Endothelial cell of umbilical vein (primary cell): Measurements from ENCODE around the gene CNN2. TPM values are rescaled to one million over a fixed set of nuclear protein-coding genes. Genes with fewer than 3 reads are reported as not detected.

ENCODE experiments used
- BruUV-seq: library from RNA; stranded (reverse); fragments of 400-500 nt; replicated peaks from 2 replicates; lab custom pipeline; 2021; lab: Mats Ljungman, UMichigan
- CTCF ChIA-PET: fragments of 300-600, 350-600 bp; sonication (Branson Sonifier 250); formaldehyde crosslinking; loops from one replicate; lab custom pipeline; 2021; ENCODE audit warnings: antibody characterized with exemption, inconsistent platforms; lab: Charles Lee
- POLR2A ChIA-PET: fragments of 300-600, 350-600 bp; sonication (Branson Sonifier 250); formaldehyde crosslinking; loops from one replicate; lab custom pipeline; 2021; ENCODE audit warnings: antibody characterized with exemption, inconsistent platforms; lab: Charles Lee
- DNase-seq: peaks from one replicate; pipeline ENCODE4 v3.0.0-alpha.2; 2011; ENCODE audit warnings: low read depth, low spot score
- FAIRE-seq: peaks from 2 replicates; lab custom pipeline; 2011; peaks lifted over from hg19 to GRCh38; lab: Jason Lieb, UNC
- H2AFZ ChIP-seq: 2 replicates; pipeline ENCODE4 v1.6.0; 2012; ENCODE audit warnings: low read depth, low read length, control low read depth, inconsistent platforms
- H3K27ac ChIP-seq: 2 replicates; pipeline ENCODE4 v1.5.1; 2011; ENCODE audit warnings: low read depth, mild to moderate bottlenecking, control low read depth, low read length, moderate library complexity; ENCODE audit not compliant: insufficient read depth
- H3K27me3 ChIP-seq, 2 experiments: 2 replicates each; pipeline versions ENCODE4 v1.6.0 to v1.6.1; 2011; ENCODE audit warnings: low read length in 2 of 2, mixed read lengths in 1 of 2; ENCODE audit not compliant: control insufficient read depth in 2 of 2, insufficient read depth in 2 of 2
- H3K36me3 ChIP-seq, 2 experiments: 2 replicates in 1 of 2; 3 replicates in 1 of 2; pipeline ENCODE4 v1.5.1; 2011; ENCODE audit warnings: low read length in 2 of 2, mild to moderate bottlenecking in 1 of 2, moderate library complexity in 1 of 2; ENCODE audit not compliant: control insufficient read depth in 2 of 2, insufficient read depth in 2 of 2; ENCODE audit errors: extremely low read depth in 1 of 2
- H3K4me1 ChIP-seq: 3 replicates; pipeline ENCODE4 v1.5.1; 2011; ENCODE audit warnings: mild to moderate bottlenecking, low read length; ENCODE audit not compliant: control insufficient read depth, insufficient read depth; ENCODE audit errors: extremely low read depth
- H3K4me2 ChIP-seq: 2 replicates; pipeline ENCODE4 v1.6.1; 2011; ENCODE audit warnings: low read length, control low read depth, mixed read lengths; ENCODE audit not compliant: insufficient read depth
- H3K4me3 ChIP-seq, 3 experiments: fragments of 200-600 bp in 1 of 3; sonication (generic), shearing (Covaris generic) in 1 of 3; replicated peaks in 1 of 3; 2 replicates each; pipeline ENCODE4 v1.5.1; 2011 to 2016; ENCODE audit warnings: control low read depth in 3 of 3, low read length in 3 of 3, mild to moderate bottlenecking in 2 of 3, inconsistent platforms in 1 of 3, low read depth in 1 of 3, moderate library complexity in 1 of 3; ENCODE audit not compliant: insufficient read depth in 1 of 3
- H3K79me2 ChIP-seq: 2 replicates; pipeline ENCODE4 v1.6.0; 2012; ENCODE audit warnings: low read length, inconsistent platforms; ENCODE audit not compliant: control insufficient read depth, insufficient read depth
- H3K9ac ChIP-seq: replicated peaks from 2 replicates; pipeline ENCODE3; 2011; ENCODE audit warnings: low read length, control low read depth; ENCODE audit not compliant: insufficient read depth; ENCODE audit errors: extremely low read depth
- H3K9me1 ChIP-seq: replicated peaks from 3 replicates; pipeline ENCODE4 v1.6.0; 2011; ENCODE audit warnings: mild to moderate bottlenecking, low read length; ENCODE audit not compliant: control insufficient read depth, insufficient read depth; ENCODE audit errors: extremely low read depth
- H3K9me3 ChIP-seq: replicated peaks from 2 replicates; pipeline ENCODE4 v1.5.1; 2012; ENCODE audit warnings: low read length, inconsistent platforms; ENCODE audit not compliant: control insufficient read depth, insufficient read depth
- H4K20me1 ChIP-seq: replicated peaks from 2 replicates; pipeline ENCODE3; 2011; ENCODE audit warnings: mild to moderate bottlenecking, low read length; ENCODE audit not compliant: control insufficient read depth, insufficient read depth; ENCODE audit errors: extremely low read depth
- CTCF ChIP-seq, 2 donors: IDR thresholded peaks; 1 replicate in 1 of 2; 2 replicates in 1 of 2; pipeline ENCODE4 v1.5.1; 2011; ENCODE audit warnings: low read length in 2 of 2, mild to moderate bottlenecking in 2 of 2, moderate library complexity in 2 of 2, control low read depth in 1 of 2, inconsistent platforms in 1 of 2, low read depth in 1 of 2; ENCODE audit not compliant: insufficient read depth in 1 of 2; ENCODE audit errors: extremely low read depth in 1 of 2
- EZH2 ChIP-seq: IDR thresholded peaks from 2 replicates; pipeline ENCODE4 v1.6.1; 2012; ENCODE audit warnings: borderline replicate concordance, low read depth, mild to moderate bottlenecking, moderate library complexity, low read length, inconsistent platforms; ENCODE audit not compliant: severe bottlenecking
- FOS ChIP-seq: IDR thresholded peaks from 2 replicates; pipeline ENCODE4 v1.6.1; 2011; ENCODE audit warnings: mild to moderate bottlenecking, low read length, moderate library complexity, borderline replicate concordance; ENCODE audit not compliant: insufficient read depth
- GATA2 ChIP-seq: IDR thresholded peaks from 2 replicates; pipeline ENCODE4 v1.7.0; 2011; ENCODE audit warnings: low read depth, mild to moderate bottlenecking, moderate library complexity, mixed read lengths, low read length; ENCODE audit not compliant: insufficient read length, insufficient read depth
- JUN ChIP-seq: IDR thresholded peaks from 2 replicates; pipeline ENCODE4 v1.6.1; 2011; ENCODE audit warnings: borderline replicate concordance, low read depth; ENCODE audit not compliant: insufficient read length, insufficient read depth
- MAX ChIP-seq: IDR thresholded peaks from 2 replicates; pipeline ENCODE4 v1.6.1; 2011; ENCODE audit not compliant: insufficient read depth, insufficient read length
- MYC ChIP-seq: IDR thresholded peaks from one replicate; pipeline ENCODE4 v1.6.1; 2011; ENCODE audit warnings: mild to moderate bottlenecking, low read depth, low read length
- POLR2A ChIP-seq: IDR thresholded peaks from 2 replicates; pipeline ENCODE4 v1.6.1; 2012; ENCODE audit warnings: low read depth, mild to moderate bottlenecking, control low read depth, low read length
- POLR2AphosphoS5 ChIP-seq: IDR thresholded peaks from 2 replicates; pipeline ENCODE4 v1.6.1; 2012; ENCODE audit warnings: low read depth, mild to moderate bottlenecking, control low read depth, low read length, moderate library complexity; ENCODE audit not compliant: insufficient read depth
- dilution Hi-C: fragments of 300-500 bp; cut with MboI; formaldehyde crosslinking; loops from one replicate; pipeline ENCODE4 v1.15.0; 2019; ENCODE audit warnings: low sequenced_read_pairs; ENCODE audit not compliant: extremely low pct_ligation_motif_present
- intact Hi-C: fragments of 100-400 bp; cut with micrococcal nuclease; formaldehyde crosslinking; loops from one replicate; pipeline ENCODE4 v1.10.0; 2022
- polyA plus RNA-seq, 4 experiments: library from polyadenylated mRNA; depleted of rRNA in 3 of 4; stranded (reverse) in 3 of 4; unstranded in 1 of 4; fragments of >200 nt; gene quantifications; 2 replicates each; pipeline versions ENCODE4 v1.2.1 to v1.2.3, GENCODE V29; 2011 to 2012; ENCODE audit warnings: missing spikeins in 1 of 4
- total RNA-seq: library from RNA; stranded (reverse); gene quantifications from 2 replicates; pipeline ENCODE4 v1.2.3, GENCODE V29; 2021

The CNN2 gene
- total and polyA plus RNA-seq, 2 donors (not counting 3 experiments of a cell fraction or from before 2014, with no cell fraction given): 207 to 286 TPM

DNA sequence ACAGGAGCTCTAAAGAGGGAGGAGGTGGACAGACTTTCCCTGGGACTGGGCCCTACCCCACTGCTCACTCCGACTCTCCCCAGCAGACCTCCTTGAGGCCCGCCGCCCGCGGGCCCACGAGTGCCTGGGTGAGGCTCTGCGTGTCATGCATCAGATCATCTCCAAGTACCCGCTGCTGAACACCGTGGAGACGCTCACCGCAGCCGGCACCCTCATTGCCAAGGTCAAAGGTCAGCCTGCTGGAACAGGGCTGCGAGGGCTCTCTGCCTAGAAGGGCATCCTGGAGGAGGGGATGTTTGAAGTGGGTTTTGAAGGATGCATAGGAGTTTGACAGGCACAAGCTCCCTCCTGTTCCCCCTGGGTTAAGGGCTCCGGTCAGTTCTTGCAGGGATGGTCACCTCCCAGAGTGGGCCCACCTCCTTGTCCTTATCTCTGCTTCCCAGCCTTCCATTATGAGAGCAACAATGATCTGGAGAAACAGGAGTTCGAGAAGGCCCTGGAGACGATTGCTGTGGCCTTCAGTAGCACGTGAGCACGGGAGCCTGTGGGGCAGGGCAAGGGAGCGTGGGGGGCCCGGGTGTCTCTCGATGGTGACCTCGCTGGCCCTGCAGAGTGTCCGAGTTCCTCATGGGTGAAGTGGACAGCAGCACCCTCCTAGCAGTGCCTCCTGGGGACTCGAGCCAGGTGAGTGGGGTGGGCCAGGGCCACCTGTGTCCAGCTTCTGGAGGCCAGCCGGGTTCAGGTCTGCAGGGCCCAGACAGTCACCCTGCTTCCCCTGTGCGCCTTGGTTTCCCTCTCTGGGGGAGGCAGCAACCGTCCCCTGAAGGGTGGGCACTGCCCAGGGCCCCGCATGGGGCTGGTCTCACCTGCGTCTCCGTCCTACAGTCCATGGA is 46.9 kb downstream of the CNN2 start:
- DNase-seq: no peak
- Histone ChIP-seq H3K9me3 (no peaks in the 10 kb centered on the region), H3K27ac (no peak overlapping the region), H3K4me1 (peaks cover 13% of the 10 kb centered on the region), H3K4me2 (no peak overlapping the region), H3K4me3 (no peak overlapping the region), H4K20me1 (no peaks in the 10 kb centered on the region), H3K79me2 (no peaks in the 10 kb centered on the region), H3K36me3 (no peaks in the 10 kb centered on the region), H2AFZ (no peak overlapping the region), H3K9me1 (no peaks in the 10 kb centered on the region), H3K27me3 (no peaks in the 10 kb centered on the region), H3K9ac (no peak overlapping the region)
- intact Hi-C loops: no loop called here
- BruUV-seq: no TSS peak
- POLR2A ChIA-PET: interaction anchor here (1.1 kb wide), 1 partner anchor 28 kb away, joined by 3 read pairs; no protein-coding TSS in a partner anchor
- dilution Hi-C loops: no loop called here
- TF ChIP-seq POLR2AphosphoS5 (no peak), CTCF (IDR thresholded peaks at IDR 0.05; ENCODE audit: extremely low read depth in 1 of 2, insufficient read depth in 1 of 2, low read depth in 1 of 2, low read length in 2 of 2) (no peak), MYC (no peak), POLR2A (no peak), JUN (no peak), FOS (no peak), EZH2 (no peak), GATA2 (no peak), MAX (no peak)
- no peak for FAIRE-seq
- CTCF ChIA-PET: no interaction called here
